ENCODE results near the gene DEPDC7.

DEPDC7 gene

DNA sequence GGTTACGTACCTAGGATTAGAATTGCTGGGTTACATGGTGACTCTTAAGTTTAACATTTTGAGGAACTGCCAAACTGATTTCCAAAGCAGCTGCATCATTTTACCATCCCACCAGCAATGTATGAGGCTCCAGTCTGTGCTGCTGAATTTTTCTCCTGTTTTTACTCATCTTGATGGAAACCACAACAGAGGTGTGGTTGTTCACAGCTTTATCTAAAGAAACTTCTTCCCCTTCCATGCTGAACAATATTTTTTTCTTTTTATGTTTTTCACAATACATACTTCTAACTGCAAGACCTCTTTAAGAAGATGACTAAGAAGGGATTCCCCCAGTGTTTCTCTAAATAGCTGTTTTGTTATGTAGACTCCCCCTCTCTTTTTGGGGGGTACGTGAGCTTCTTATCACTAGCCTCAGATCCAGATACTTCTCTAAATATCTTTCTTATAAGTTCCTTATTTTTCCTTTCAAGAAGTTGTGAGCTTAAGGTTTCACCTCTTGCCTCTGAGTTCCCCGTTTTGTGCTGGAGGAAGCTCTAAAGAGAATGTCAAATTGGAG lies 47.7 kb downstream of the DEPDC7 start:
- DNase-seq = no peak

DNA sequence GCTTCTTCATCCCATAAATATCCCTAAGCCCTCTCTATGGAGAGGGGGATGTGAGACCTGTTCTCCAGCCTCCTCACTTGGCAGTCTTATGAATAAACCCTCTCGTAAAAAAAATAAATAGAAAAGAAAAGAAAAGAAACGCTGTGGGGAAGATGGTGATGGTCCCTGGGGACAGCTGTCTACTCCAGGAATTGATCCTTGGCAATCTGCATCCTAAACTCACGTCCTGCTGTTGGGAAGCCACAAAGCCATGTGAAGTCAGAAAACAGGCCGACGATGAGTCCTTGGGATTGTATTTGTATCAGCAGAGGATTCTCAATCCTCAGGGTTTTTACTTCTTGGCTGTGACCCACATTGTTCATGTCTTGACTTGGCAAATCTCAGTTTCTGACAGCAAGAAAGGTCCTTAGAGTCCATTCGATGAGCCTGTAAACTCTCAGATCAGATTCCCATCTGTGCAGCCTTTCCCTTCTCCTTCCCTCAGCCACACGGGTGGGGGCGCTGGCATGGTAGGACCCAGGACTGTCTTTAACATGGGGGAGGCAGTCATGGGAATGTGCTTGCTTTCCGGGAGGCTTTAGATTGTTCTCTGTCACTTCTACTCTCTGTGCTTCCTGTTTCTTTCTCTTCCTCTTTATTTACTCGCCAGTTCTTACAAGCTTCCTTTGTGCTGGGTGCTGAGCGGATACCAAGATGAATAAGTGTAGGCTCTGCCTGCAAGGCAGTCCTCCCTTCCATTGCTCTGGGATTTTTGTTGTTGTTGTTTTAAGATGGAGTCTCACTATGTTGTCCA lies 48.6 kb downstream of the DEPDC7 start:
- DNase-seq = no peak

DNA sequence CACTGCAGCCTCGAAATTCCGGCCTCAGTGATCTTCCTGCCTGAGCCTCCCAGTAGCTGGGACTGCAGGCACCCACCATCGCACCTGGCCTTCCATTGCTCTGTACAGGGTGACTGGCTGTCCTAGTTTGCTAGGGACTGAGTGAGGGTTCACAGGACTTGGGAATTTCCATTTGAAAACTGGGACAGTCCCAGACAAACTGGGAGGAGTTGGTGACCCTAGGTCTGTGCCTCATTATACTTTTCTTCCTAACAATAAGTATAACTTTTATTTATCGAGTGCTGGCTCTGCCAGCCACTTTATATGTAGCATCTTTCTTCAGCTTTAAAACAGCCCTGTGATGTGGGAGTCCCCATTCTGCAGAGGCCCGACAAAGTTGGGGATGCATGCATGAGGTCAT lies 49.2 kb downstream of the DEPDC7 start:
- no peak for DNase-seq

DNA sequence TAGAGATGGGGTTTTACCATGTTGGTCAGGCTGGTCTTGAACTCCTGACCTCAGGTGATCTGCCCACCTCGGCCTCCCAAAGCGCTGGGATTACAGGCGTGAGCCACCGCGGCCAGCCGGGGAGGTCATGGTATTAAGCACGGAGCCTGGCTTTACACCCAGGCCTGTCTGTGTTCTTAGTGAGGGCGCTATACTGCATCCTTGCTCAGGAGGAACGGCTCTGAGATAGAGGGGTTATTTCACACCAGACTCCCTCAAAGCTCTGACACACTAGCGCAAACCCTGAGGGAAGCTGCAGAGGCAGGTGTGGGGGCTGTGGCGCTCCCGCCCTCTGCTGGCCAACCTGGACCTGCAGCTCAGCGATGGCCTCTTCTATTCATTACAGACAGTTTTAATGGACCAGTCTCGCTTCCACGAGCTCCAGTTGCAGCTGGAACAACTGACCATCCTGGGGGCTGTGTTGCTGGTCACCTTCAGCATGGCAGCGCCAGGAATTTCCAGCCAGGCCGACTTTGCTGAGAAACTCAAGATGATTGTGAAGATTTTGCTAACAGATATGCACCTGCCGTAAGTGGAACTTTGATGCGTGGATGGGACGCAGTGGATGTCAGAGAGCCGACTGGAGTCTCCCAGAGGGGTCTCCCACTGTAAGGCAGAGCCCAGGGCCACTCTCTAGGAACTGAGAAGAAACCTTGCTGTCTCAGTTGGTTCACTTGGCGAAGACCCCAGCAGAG lies 49.9 kb downstream of the DEPDC7 start:
- peak; percentile 75 for DNase-seq

DNA sequence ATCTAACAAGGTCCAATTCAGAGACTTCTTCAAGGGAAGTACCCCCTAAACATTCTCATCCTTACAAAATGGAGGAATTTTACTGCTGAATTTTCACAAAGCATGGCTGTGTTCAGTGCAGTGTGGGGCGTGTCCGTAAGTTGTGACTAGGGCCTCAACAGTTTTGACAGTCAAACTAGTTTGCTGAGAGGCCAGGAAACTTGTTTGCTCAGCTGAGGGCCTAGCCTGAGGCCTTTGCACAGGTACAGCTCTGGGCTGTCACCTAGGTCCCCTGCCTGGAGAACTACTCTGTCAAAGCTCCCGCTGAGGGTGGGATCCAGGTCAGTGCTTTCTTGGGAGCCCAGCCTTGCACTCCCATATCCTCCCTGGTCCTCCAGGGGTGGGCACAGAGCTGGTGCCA lies 51.6 kb downstream of the DEPDC7 start:
- peak; percentile 22 for DNase-seq

DNA sequence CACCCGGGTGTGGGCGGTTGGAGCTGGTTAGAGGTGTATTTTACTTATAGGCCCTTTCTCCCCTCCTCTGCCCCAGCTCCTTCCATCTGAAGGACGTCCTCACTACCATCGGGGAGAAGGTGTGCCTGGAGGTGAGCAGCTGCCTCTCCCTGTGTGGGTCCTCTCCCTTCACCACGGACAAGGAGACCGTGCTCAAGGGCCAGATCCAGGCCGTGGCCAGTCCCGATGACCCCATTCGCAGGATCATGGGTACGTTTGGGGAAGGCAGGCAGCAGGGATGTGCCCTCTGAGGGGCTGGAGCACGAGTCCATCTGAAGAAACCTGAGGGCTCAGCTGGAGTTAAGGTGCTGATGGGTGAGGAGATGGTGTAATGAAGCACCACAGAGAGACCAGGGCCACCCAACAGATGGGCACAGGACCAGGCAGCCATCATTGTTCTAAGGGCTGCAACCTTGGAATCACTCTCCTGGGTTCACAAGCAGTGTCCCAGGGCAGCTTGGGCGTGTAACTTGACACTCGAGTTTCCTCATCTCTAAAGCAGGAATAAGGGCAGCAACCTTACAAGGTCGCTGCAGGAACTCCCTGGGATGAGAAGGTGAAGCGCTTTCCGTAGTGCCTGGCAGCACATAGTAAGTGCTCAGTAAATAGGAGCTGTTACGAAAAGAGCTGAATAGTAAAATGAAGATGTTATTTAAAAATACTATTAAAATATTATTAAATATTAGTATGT lies 53.1 kb downstream of the DEPDC7 start:
- no peak for DNase-seq

DNA sequence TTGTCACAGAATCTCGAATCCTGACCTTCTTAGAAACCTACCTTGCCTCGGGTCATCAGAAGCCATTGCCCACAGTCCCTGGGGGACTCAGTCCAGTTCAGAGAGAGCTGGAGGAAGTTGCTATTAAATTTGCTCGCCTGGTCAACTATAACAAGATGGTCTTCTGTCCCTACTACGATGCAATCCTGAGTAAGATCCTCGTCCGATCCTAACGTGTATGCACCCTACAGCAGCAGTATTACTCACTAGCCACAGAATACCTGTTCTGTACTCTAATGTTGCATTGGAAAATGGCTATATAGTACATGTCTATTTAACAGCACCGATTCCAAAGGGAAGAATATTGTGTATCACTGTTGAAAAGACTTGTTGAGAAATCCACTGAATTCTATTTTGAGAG lies 56.8 kb downstream of the DEPDC7 start:
- DNase-seq = no peak
